Stomach smooth muscle (tissue), 2 donors: Measurements from ENCODE around the gene DAPK2.

Experiments
- H3K27ac ChIP-seq: one replicate; pipeline ENCODE4 v1.7.0; 2013; ENCODE audit warnings: mild to moderate bottlenecking, low read length, inconsistent platforms
- H3K27me3 ChIP-seq, 2 donors: one replicate each; pipeline ENCODE4 v1.7.0; 2013; ENCODE audit warnings: low read length in 2 of 2; ENCODE audit not compliant: insufficient read depth in 2 of 2, control insufficient read depth in 1 of 2
- H3K36me3 ChIP-seq, 2 donors: one replicate each; pipeline ENCODE4 v1.7.0; 2013; ENCODE audit warnings: low read length in 2 of 2; ENCODE audit not compliant: control insufficient read depth in 2 of 2, insufficient read depth in 2 of 2
- H3K4me1 ChIP-seq: one replicate; pipeline ENCODE4 v1.7.0; 2013; ENCODE audit warnings: low read length; ENCODE audit not compliant: control insufficient read depth, insufficient read depth
- H3K4me3 ChIP-seq, 2 donors: one replicate each; pipeline ENCODE4 v1.7.0; 2013; ENCODE audit warnings: low read length in 2 of 2
- H3K9ac ChIP-seq, 2 donors: one replicate each; pipeline ENCODE4 v1.7.0; 2013; ENCODE audit warnings: low read length in 2 of 2, mild to moderate bottlenecking in 1 of 2
- H3K9me3 ChIP-seq, 2 donors: one replicate each; pipeline ENCODE4 v1.7.0; 2013; ENCODE audit warnings: low read length in 2 of 2; ENCODE audit not compliant: control insufficient read depth in 2 of 2
- donor health status: healthy.
- donor health status: Pancreatic carcinoma.

Gene DAPK2

GRCh38 chr15:63890617-63891016 is 155.7 kb downstream of the DAPK2 start:
- Histone ChIP-seq H3K27me3 (no peaks in the 10 kb centered on the region), H3K9me3 (no peaks in the 10 kb centered on the region), H3K4me1 (peaks cover 5% of the 10 kb centered on the region), H3K27ac (no peak overlapping the region), H3K4me3 (no peak overlapping the region), H3K36me3 (no peaks in the 10 kb centered on the region), H3K9ac (no peak overlapping the region)

- no peaks in the 10 kb centered on the region for H3K9me3 ChIP-seq
- H3K4me1 ChIP-seq: peaks cover 5% of the 10 kb centered on the region
- H3K9ac ChIP-seq: no peak overlapping the region
- no peak overlapping the region for H3K4me3 ChIP-seq
- H3K36me3 ChIP-seq: no peaks in the 10 kb centered on the region
- H3K27me3 ChIP-seq: no peaks in the 10 kb centered on the region
- no peak overlapping the region for H3K27ac ChIP-seq
These were observed 156.5 kb downstream of the DAPK2 start for GRCh38 chr15:63889831-63890230.

DNA sequence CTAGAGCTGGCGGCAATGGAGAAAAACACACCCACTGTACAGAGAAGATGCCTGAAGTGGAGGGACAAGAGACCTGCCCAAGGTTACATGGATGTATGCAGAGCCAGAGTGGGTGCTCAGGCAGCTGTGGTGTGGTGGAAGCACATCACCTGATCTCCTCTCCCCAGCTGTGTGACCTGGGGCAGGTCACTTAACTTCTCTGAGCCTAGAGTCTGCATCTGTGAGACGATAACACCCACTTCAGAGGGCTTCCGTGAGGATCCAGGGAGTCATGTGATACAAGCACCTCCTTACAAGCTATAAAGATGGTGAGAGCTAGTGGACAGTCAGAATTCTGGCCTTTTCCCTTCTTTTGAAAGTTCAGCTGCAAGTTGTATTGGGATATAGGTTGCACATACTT is 157.5 kb downstream of the DAPK2 start:
- Histone ChIP-seq H3K27me3 (no peaks in the 10 kb centered on the region), H3K9ac (no peak overlapping the region), H3K36me3 (no peaks in the 10 kb centered on the region), H3K9me3 (no peaks in the 10 kb centered on the region), H3K27ac (no peak overlapping the region), H3K4me1 (peaks cover 5% of the 10 kb centered on the region), H3K4me3 (no peak overlapping the region)

- no peaks in the 10 kb centered on the region for H3K27me3 ChIP-seq
- no peak overlapping the region for H3K27ac ChIP-seq
- peaks cover 3% of the 10 kb centered on the region for H3K4me1 ChIP-seq
- no peak overlapping the region for H3K9ac ChIP-seq
- no peaks in the 10 kb centered on the region for H3K9me3 ChIP-seq
- no peak overlapping the region for H3K4me3 ChIP-seq
- no peaks in the 10 kb centered on the region for H3K36me3 ChIP-seq
These were observed 158.1 kb downstream of the DAPK2 start for GRCh38 chr15:63888146-63888545.

DNA sequence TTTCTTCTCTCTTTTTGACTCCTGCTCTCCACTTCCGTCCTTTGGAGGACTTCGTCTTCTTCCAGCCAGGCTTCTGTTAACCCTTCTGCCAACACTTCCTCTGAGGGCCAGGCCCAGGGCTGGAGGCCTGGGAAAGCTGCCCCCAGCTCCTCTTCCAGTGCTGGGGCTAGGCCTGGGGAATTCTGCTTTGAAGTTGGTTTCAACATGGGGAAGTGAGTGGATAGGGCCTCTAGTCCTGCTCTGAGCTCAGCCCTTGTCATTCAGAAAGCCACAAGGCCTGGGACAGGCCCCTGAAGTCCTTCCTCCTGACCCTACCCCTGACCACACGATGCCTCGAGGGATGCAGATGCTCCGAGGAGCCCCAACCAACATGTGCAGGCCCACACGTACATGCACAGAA is 158.7 kb downstream of the DAPK2 start:
- Histone ChIP-seq H3K27ac (no peak overlapping the region), H3K9me3 (no peaks in the 10 kb centered on the region), H3K4me1 (peaks cover 3% of the 10 kb centered on the region)

GRCh38 chr15:63884953-63885352 is 161.3 kb downstream of the DAPK2 start:
- Histone ChIP-seq H3K9ac (no peak overlapping the region), H3K4me1 (peaks cover 3% of the 10 kb centered on the region), H3K9me3 (no peaks in the 10 kb centered on the region), H3K36me3 (no peaks in the 10 kb centered on the region), H3K4me3 (no peak overlapping the region), H3K27ac (no peak overlapping the region), H3K27me3 (no peaks in the 10 kb centered on the region)

More for the DNA sequence above, 158.7 kb downstream of the DAPK2 start:
- Histone ChIP-seq H3K27me3 (no peaks in the 10 kb centered on the region), H3K9ac (no peak overlapping the region), H3K36me3 (no peaks in the 10 kb centered on the region), H3K4me3 (no peak overlapping the region)

DNA sequence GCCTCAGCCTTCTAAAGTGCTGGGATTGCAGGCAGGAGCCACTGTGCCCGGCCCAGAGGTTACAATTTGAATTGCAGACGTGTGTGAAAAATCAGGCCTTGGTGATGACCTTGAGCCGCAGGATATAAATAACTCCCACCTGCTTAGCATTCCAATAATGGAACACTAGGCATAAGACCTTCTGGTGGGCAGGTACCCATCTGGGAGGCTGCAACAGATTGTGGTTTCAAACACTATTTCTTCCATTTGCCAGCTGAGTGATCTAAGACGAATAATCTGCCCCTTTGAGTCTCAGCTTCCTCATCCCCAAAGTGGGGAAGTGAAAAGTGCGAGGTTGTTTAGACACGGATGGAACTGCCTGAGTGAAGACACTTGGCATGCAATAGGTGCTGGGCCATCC is 164.9 kb downstream of the DAPK2 start:
- Histone ChIP-seq H3K9me3 (no peaks in the 10 kb centered on the region), H3K27me3 (no peaks in the 10 kb centered on the region), H3K4me3 (no peak overlapping the region), H3K36me3 (no peaks in the 10 kb centered on the region), H3K4me1 (no peaks in the 10 kb centered on the region), H3K9ac (no peak overlapping the region), H3K27ac (no peak overlapping the region)

- H3K27me3 ChIP-seq: no peaks in the 10 kb centered on the region
- H3K27ac ChIP-seq: no peak overlapping the region
- H3K9me3 ChIP-seq: no peaks in the 10 kb centered on the region
These were observed 165.5 kb downstream of the DAPK2 start for GRCh38 chr15:63880744-63881143.

DNA sequence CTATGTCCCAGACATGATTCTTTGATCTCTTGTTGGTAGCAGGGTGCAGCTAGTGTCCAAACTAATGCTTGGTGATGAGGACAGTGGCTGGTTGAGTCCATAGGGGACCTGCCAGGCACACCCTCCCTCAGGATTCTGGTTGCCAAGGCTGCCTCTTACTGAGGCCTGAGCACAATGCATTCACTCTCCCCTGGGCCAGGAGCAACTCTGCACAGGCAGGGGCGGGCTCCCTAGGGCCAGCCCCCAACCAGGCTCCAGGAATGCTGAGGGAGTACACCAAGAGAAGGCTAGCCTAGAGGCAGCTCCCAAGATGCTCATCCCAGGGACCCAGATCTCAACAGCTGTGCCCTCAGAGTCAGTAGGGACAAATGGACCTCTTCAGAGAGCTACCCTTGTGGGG is 166.3 kb downstream of the DAPK2 start:
- H3K36me3 ChIP-seq: no peaks in the 10 kb centered on the region
- H3K27me3 ChIP-seq: no peaks in the 10 kb centered on the region
- H3K9me3 ChIP-seq: no peaks in the 10 kb centered on the region
- no peak overlapping the region for H3K9ac ChIP-seq
- no peak overlapping the region for H3K4me3 ChIP-seq
- no peak overlapping the region for H3K27ac ChIP-seq
- H3K4me1 ChIP-seq: no peaks in the 10 kb centered on the region

More at GRCh38 chr15:63880744-63881143, 165.5 kb downstream of the DAPK2 start:
- H3K9ac ChIP-seq: no peak overlapping the region
- H3K36me3 ChIP-seq: no peaks in the 10 kb centered on the region
- H3K4me3 ChIP-seq: no peak overlapping the region
- no peaks in the 10 kb centered on the region for H3K4me1 ChIP-seq

- Histone ChIP-seq H3K27me3 (no peaks in the 10 kb centered on the region), H3K4me1 (no peaks in the 10 kb centered on the region), H3K9me3 (no peaks in the 10 kb centered on the region), H3K9ac (no peak overlapping the region), H3K36me3 (no peaks in the 10 kb centered on the region), H3K4me3 (no peak overlapping the region), H3K27ac (no peak overlapping the region)
These were observed 167.1 kb downstream of the DAPK2 start for GRCh38 chr15:63879211-63879610.

GRCh38 chr15:63877713-63878271 is 168.5 kb downstream of the DAPK2 start:
- H3K27ac ChIP-seq: no peak overlapping the region
- no peak overlapping the region for H3K9ac ChIP-seq
- peaks cover 2 to 4% of the 10 kb centered on the region in 2 donors for H3K9me3 ChIP-seq
- H3K4me1 ChIP-seq: no peaks in the 10 kb centered on the region
- no peaks in the 10 kb centered on the region for H3K36me3 ChIP-seq
- no peaks in the 10 kb centered on the region for H3K27me3 ChIP-seq
- no peak overlapping the region for H3K4me3 ChIP-seq
